ENCODE data around the gene GALT.

Gene GALT

GRCh38 chr9:34689512-34689911 lies 43.0 kb downstream of the GALT start:
- H3K79me2 ChIP-seq (ENCODE audit: insufficient read depth, low read length), result no peaks in the 10 kb centered on the region
- H3K9me3 ChIP-seq (ENCODE audit: insufficient read depth, low read length, severe bottlenecking), result no peaks in the 10 kb centered on the region
- H3K4me1 ChIP-seq (ENCODE audit: insufficient read depth, low read length), result no peaks in the 10 kb centered on the region
- no peak overlapping the region for H3K27ac ChIP-seq (ENCODE audit: low read length)
- ATAC-seq (ENCODE audit: insufficient read depth, low read depth) (no peak), DNase-seq (no peak)
- no peak overlapping the region for H3K4me2 ChIP-seq (ENCODE audit: insufficient read depth, low read length)
- H3K36me3 ChIP-seq (ENCODE audit: insufficient read depth, low read length), result no peaks in the 10 kb centered on the region
- H3K9ac ChIP-seq (ENCODE audit: low read depth, low read length), result no peak overlapping the region
- peaks cover 9% of the 10 kb centered on the region for H3K27me3 ChIP-seq (ENCODE audit: insufficient read depth, low read length, poor library complexity)
- no peaks in the 10 kb centered on the region for H4K20me1 ChIP-seq (ENCODE audit: insufficient read depth, low read length)
- no peak overlapping the region for H3K4me3 ChIP-seq (ENCODE audit: low read depth in 1 of 2, low read length in 2 of 2)
- TF ChIP-seq CTCF (IDR thresholded peaks at IDR 0.05; ENCODE audit: borderline replicate concordance, extremely low read depth, low read length, poor library complexity, severe bottlenecking) (no peak), EZH2 (IDR thresholded peaks at IDR 0.05; ENCODE audit: borderline replicate concordance, low read depth, low read length, severe bottlenecking) (no peak)
- H2AFZ ChIP-seq (ENCODE audit: low read depth, low read length), result no peak overlapping the region

DNA sequence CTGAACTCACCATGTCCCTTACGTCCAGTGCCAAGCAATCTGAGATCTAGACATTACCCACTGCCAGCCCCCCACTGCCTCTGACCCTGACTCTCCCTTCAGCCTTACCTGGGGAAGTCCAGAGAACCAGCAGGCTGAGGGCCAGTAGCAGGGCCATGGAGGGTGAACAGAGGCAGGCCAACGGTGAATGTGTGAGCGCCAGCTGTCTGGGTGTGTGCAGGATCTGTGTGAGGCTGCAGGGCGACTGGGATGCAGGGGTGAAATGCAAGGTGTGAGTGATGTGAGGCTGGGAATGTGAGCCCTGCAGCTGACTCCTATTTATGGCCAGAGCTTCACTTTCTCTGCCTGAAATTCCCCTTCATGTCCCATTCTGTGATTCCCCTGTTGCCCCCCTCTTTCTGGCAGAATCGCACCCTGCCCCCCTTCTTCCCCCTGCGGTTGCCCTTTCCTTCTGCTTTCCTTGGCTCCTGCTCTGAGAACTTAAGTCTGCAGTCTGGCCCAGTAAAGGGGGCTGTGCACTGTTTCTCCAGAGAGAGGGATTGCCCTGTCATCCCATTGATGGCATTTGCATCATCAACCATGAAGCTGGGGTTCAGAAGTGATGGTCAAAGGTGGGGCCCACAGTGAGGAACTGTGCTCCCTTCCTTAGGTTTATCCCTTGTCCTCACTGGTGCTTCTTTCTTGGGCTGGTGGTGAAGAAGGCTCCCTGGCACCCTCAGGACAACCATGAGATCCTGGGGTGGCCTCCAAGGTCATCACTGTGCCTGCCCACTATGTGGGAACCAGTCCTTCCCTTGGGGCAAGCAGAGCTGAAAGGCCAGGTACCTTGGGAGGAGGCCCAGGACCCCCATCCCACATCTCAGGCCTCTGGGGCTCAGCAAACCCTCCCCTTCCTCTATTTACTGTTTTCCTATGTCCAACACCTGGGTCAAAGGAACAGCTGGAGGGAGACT lies 44.8 kb downstream of the GALT start, which contains the start of gene CCL19:
TSS of gene CCL19 (minus strand) at position 294 of the 953 bp plus-strand sequence. CDS start at position 157, 137 bp downstream.
- Histone ChIP-seq H3K36me3 (ENCODE audit: insufficient read depth, low read length) (no peaks in the 10 kb centered on the region), H3K9me3 (ENCODE audit: insufficient read depth, low read length, severe bottlenecking) (no peaks in the 10 kb centered on the region), H3K79me2 (ENCODE audit: insufficient read depth, low read length) (no peaks in the 10 kb centered on the region), H3K4me2 (ENCODE audit: insufficient read depth, low read length) (no peak within 1 kb of the TSS), H3K27me3 (ENCODE audit: insufficient read depth, low read length, poor library complexity) (peaks cover 9% of the 10 kb centered on the region), H3K9ac (ENCODE audit: low read depth, low read length) (no peak within 1 kb of the TSS), H3K4me3 (ENCODE audit: low read depth in 1 of 2, low read length in 2 of 2) (no peak within 1 kb of the TSS), H4K20me1 (ENCODE audit: insufficient read depth, low read length) (no peaks in the 10 kb centered on the region), H3K4me1 (ENCODE audit: insufficient read depth, low read length) (no peaks in the 10 kb centered on the region), H3K27ac (ENCODE audit: low read length) (no peak within 1 kb of the TSS), H2AFZ (ENCODE audit: low read depth, low read length) (no peak within 1 kb of the TSS)
- ATAC-seq (ENCODE audit: insufficient read depth, low read depth), result no peak
- no peak for TF ChIP-seq CTCF (IDR thresholded peaks at IDR 0.05; ENCODE audit: borderline replicate concordance, extremely low read depth, low read length, poor library complexity, severe bottlenecking)
- no peak for TF ChIP-seq EZH2 (IDR thresholded peaks at IDR 0.05; ENCODE audit: borderline replicate concordance, low read depth, low read length, severe bottlenecking)
- no peak for DNase-seq

- Histone ChIP-seq H3K4me2 (ENCODE audit: insufficient read depth, low read length) (no peak overlapping the region), H3K4me3 (ENCODE audit: low read depth in 1 of 2, low read length in 2 of 2) (no peak overlapping the region)
These were observed 45.5 kb downstream of the GALT start for GRCh38 chr9:34691936-34692315.

More at GRCh38 chr9:34691936-34692315, 45.5 kb downstream of the GALT start:
- H3K27ac ChIP-seq (ENCODE audit: low read length), result no peak overlapping the region
- H3K36me3 ChIP-seq (ENCODE audit: insufficient read depth, low read length), result no peaks in the 10 kb centered on the region
- no peaks in the 10 kb centered on the region for H4K20me1 ChIP-seq (ENCODE audit: insufficient read depth, low read length)
- no peak for ATAC-seq (ENCODE audit: insufficient read depth, low read depth)
- TF ChIP-seq CTCF (IDR thresholded peaks at IDR 0.05; ENCODE audit: borderline replicate concordance, extremely low read depth, low read length, poor library complexity, severe bottlenecking) (no peak), EZH2 (IDR thresholded peaks at IDR 0.05; ENCODE audit: borderline replicate concordance, low read depth, low read length, severe bottlenecking) (no peak)
- H2AFZ ChIP-seq (ENCODE audit: low read depth, low read length), result no peak overlapping the region
- H3K79me2 ChIP-seq (ENCODE audit: insufficient read depth, low read length), result no peaks in the 10 kb centered on the region
- no peak overlapping the region for H3K9ac ChIP-seq (ENCODE audit: low read depth, low read length)
- no peak for DNase-seq
- H3K27me3 ChIP-seq (ENCODE audit: insufficient read depth, low read length, poor library complexity), result peaks cover 9% of the 10 kb centered on the region
- H3K4me1 ChIP-seq (ENCODE audit: insufficient read depth, low read length), result no peaks in the 10 kb centered on the region
- no peaks in the 10 kb centered on the region for H3K9me3 ChIP-seq (ENCODE audit: insufficient read depth, low read length, severe bottlenecking)

All from DND-41 (cell line).